Muscle of back (tissue), 13 donors: Measurements from ENCODE around the gene LPCAT4. TPM values are rescaled to one million over a fixed set of nuclear protein-coding genes. Genes with fewer than 3 reads are reported as not detected.
"Not testable (repeated sequence)": the region's sequence is repeated elsewhere in the genome, so short reads cannot be mapped to it uniquely, and the experiment has no call there.

Source experiments
- DNase-seq, 3 donors: peaks; one replicate each; pipeline versions ENCODE4 v3.0.0 to v3.0.0-alpha.2; 2013
- long read RNA-seq, 9 donors: transcript quantifications; one replicate each; lab custom pipeline, GENCODE V29; 2026
- polyA plus RNA-seq, 10 donors: library from polyadenylated mRNA; unstranded; fragments of 120-200 nt; gene quantifications; one replicate each; pipeline ENCODE4 v1.2.1, GENCODE V29; 2013; ENCODE audit not compliant: insufficient read length in 10 of 10

Gene LPCAT4
- polyA plus RNA-seq = 10 to 100 TPM; 25.2 to 43.3 (median 29.4) TPM
- long read RNA-seq, donor 1, partial matches to known transcripts = 0 of 5 reads
- long read RNA-seq, donor 1, other reads (novel, unspliced or antisense) = 0 of 5 reads
- long read RNA-seq, donor 2, transcript LPCAT4-201 (14 exons, 2,262 nt) = major isoform, 6 of 8 reads
- long read RNA-seq, donor 2, partial matches to known transcripts = 0 of 8 reads
- long read RNA-seq, donor 2, other reads (novel, unspliced or antisense) = 0 of 8 reads
- long read RNA-seq, donor 3 = 0 reads
- long read RNA-seq, donor 4, partial matches to known transcripts = 0 of 1 reads
- long read RNA-seq, donor 4, other reads (novel, unspliced or antisense) = 0 of 1 reads
- long read RNA-seq, donor 5, transcript LPCAT4-201 (14 exons, 2,262 nt) = major isoform, 6 of 9 reads
- long read RNA-seq, donor 5, partial matches to known transcripts = 0 of 9 reads
- long read RNA-seq, donor 5, other reads (novel, unspliced or antisense) = 0 of 9 reads
- long read RNA-seq, donor 6, partial matches to known transcripts = 0 of 1 reads
- long read RNA-seq, donor 6, other reads (novel, unspliced or antisense) = 0 of 1 reads
- long read RNA-seq, donor 7, partial matches to known transcripts = 0 of 6 reads
- long read RNA-seq, donor 7, other reads (novel, unspliced or antisense) = 0 of 6 reads
- long read RNA-seq, donor 8, partial matches to known transcripts = 0 of 1 reads
- long read RNA-seq, donor 8, other reads (novel, unspliced or antisense) = 0 of 1 reads
- long read RNA-seq, donor 9, partial matches to known transcripts = 0 of 2 reads
- long read RNA-seq, donor 9, other reads (novel, unspliced or antisense) = 0 of 2 reads

GRCh38 chr15:34367101-34368081 lies at the start of gene LPCAT4:
Gene LPCAT4, minus strand, starts transcription at chr15:34367196. Its CDS starts 96 bp downstream, at chr15:34367100.
- DNase-seq = peak; percentile 79 to 96 (median 91)

- not testable (repeated sequence) for DNase-seq
Measured at GRCh38 chr15:34409511-34409910, 42.5 kb upstream of the LPCAT4 start.

- DNase-seq = not testable (repeated sequence)
Measured at GRCh38 chr15:34408973-34409372, 42.0 kb upstream of the LPCAT4 start.

- not testable (repeated sequence) for DNase-seq
Measured at GRCh38 chr15:34403899-34404298, 36.9 kb upstream of the LPCAT4 start.

GRCh38 chr15:34403160-34403598 lies 36.2 kb upstream of the LPCAT4 start:
- not testable (repeated sequence) for DNase-seq

- DNase-seq = not testable (repeated sequence)
Measured at GRCh38 chr15:34397637-34398259, 30.8 kb upstream of the LPCAT4 start.

GRCh38 chr15:34392981-34393380 lies 26.0 kb upstream of the LPCAT4 start:
- not testable (repeated sequence) for DNase-seq

- DNase-seq = not testable (repeated sequence)
Measured at GRCh38 chr15:34389594-34390086, 22.6 kb upstream of the LPCAT4 start.

- DNase-seq = not testable (repeated sequence)
Measured at GRCh38 chr15:34381829-34382521, 15.0 kb upstream of the LPCAT4 start.

- not testable (repeated sequence) for DNase-seq
Measured at GRCh38 chr15:34380491-34380890, 13.5 kb upstream of the LPCAT4 start.

GRCh38 chr15:34376856-34377255 lies 9.9 kb upstream of the LPCAT4 start:
- DNase-seq = no peak

GRCh38 chr15:34375541-34375940 lies 8.5 kb upstream of the LPCAT4 start:
- not testable (repeated sequence) for DNase-seq

GRCh38 chr15:34374816-34375215 lies 7.8 kb upstream of the LPCAT4 start:
- no peak for DNase-seq

GRCh38 chr15:34373951-34374350 lies 7.0 kb upstream of the LPCAT4 start:
- no peak for DNase-seq

GRCh38 chr15:34370643-34371042 lies 3.6 kb upstream of the LPCAT4 start:
- DNase-seq = no peak

GRCh38 chr15:34370129-34370528 lies 3.1 kb upstream of the LPCAT4 start:
- no peak for DNase-seq

GRCh38 chr15:34366271-34367065 lies 528 bp downstream of the LPCAT4 start:
- DNase-seq = peak; percentile 41 to 70 (median 41)

- DNase-seq = no peak
Measured at GRCh38 chr15:34365836-34366235, 1.2 kb downstream of the LPCAT4 start.
